Fibroblast of upper back skin (primary cell): ENCODE results near the gene UBL5.
"Not testable (repeated sequence)": the region's sequence is repeated elsewhere in the genome, so short reads cannot be mapped to it uniquely, and the experiment has no call there.

Experiments used
- DNase-seq: peaks from one replicate; pipeline ENCODE4 v3.0.0-alpha.2; 2013

Gene UBL5

GRCh38 chr19:9818175-9818733 lies 9.5 kb upstream of the UBL5 start:
- DNase-seq = no peak

GRCh38 chr19:9818734-9819595 lies 8.8 kb upstream of the UBL5 start, which contains the start of gene FBXL12:
TSS of gene FBXL12 (minus strand) at chr19:9819079. CDS start at chr19:9818813, 266 bp downstream.
- peak; percentile 99 for DNase-seq

GRCh38 chr19:9819596-9819909 lies 8.2 kb upstream of the UBL5 start:
- DNase-seq = no peak

- not testable (repeated sequence) for DNase-seq
Observed at GRCh38 chr19:9820034-9820433, 7.7 kb upstream of the UBL5 start.

GRCh38 chr19:9823816-9824215 lies 3.9 kb upstream of the UBL5 start:
- no peak for DNase-seq

- DNase-seq = no peak
Observed at GRCh38 chr19:9828551-9829063, 889 bp downstream of the UBL5 start.

- DNase-seq = no peak
Observed at GRCh38 chr19:9834307-9834725, 6.6 kb downstream of the UBL5 start.

GRCh38 chr19:9834726-9835506 lies 7.2 kb downstream of the UBL5 start, which contains the start of gene PIN1:
TSS of gene PIN1 (plus strand) at chr19:9835318. CDS start at chr19:9835345, 27 bp downstream.
- peak; percentile 99 for DNase-seq

- no peak for DNase-seq
Observed at GRCh38 chr19:9835507-9835949, 7.8 kb downstream of the UBL5 start.

- peak; percentile 52 for DNase-seq
Observed at GRCh38 chr19:9836021-9836420, 8.3 kb downstream of the UBL5 start.

- DNase-seq = no peak
Observed at GRCh38 chr19:9838324-9838723, 10.6 kb downstream of the UBL5 start.

GRCh38 chr19:9839415-9839814 lies 11.7 kb downstream of the UBL5 start:
- no peak for DNase-seq

- DNase-seq = no peak
Observed at GRCh38 chr19:9842834-9843625, 15.3 kb downstream of the UBL5 start.

GRCh38 chr19:9843626-9844273 lies 16.0 kb downstream of the UBL5 start:
- not testable (repeated sequence) for DNase-seq

- peak; percentile 91 for DNase-seq
Observed at GRCh38 chr19:9847087-9847671, 19.5 kb downstream of the UBL5 start.

- DNase-seq = no peak
Observed at GRCh38 chr19:9848060-9848459, 20.3 kb downstream of the UBL5 start.

- DNase-seq = no peak
Observed at GRCh38 chr19:9848762-9849161, 21.0 kb downstream of the UBL5 start.

- no peak for DNase-seq
Observed at GRCh38 chr19:9849791-9850190, 22.1 kb downstream of the UBL5 start.

- no peak for DNase-seq
Observed at GRCh38 chr19:9850235-9850959, 22.7 kb downstream of the UBL5 start.

GRCh38 chr19:9854282-9854846 lies 26.6 kb downstream of the UBL5 start:
- DNase-seq = no peak
